M059J (cell line): Measurements from ENCODE around the gene SHROOM3. TPM values are rescaled to one million over a fixed set of nuclear protein-coding genes. Genes with fewer than 3 reads are reported as not detected.

ENCODE experiments used
- DNase-seq: peaks from one replicate; pipeline ENCODE4 v3.0.0-alpha.2; 2012; ENCODE audit warnings: low read depth
- total RNA-seq: library from RNA; depleted of rRNA; stranded (reverse); fragments of >200 nt; shearing (Covaris generic); gene quantifications from 2 replicates; pipeline ENCODE4 v1.2.3, GENCODE V29; 2014

The SHROOM3 gene
- total RNA-seq, 1 experiment from 2014 or later = 15.7 TPM

GRCh38 chr4:76623217-76624045, 188.4 kb downstream of the SHROOM3 start:
- peak; percentile 72 for DNase-seq

GRCh38 chr4:76624241-76624681, 189.2 kb downstream of the SHROOM3 start:
- peak; percentile 97 for DNase-seq

- DNase-seq = peak; percentile 27
Measured at GRCh38 chr4:76624931-76625715, 190.1 kb downstream of the SHROOM3 start.

GRCh38 chr4:76626686-76627465, 191.8 kb downstream of the SHROOM3 start:
- no peak for DNase-seq

GRCh38 chr4:76628251-76628650, 193.2 kb downstream of the SHROOM3 start:
- no peak for DNase-seq

GRCh38 chr4:76630741-76631140, 195.7 kb downstream of the SHROOM3 start:
- DNase-seq = no peak

GRCh38 chr4:76634220-76634619, 199.2 kb downstream of the SHROOM3 start:
- peak; percentile 74 for DNase-seq

GRCh38 chr4:76637712-76638361, 202.8 kb downstream of the SHROOM3 start:
- DNase-seq = peak; percentile 91

GRCh38 chr4:76639288-76639687, 204.3 kb downstream of the SHROOM3 start:
- DNase-seq = peak; percentile 86

GRCh38 chr4:76640353-76640910, 205.4 kb downstream of the SHROOM3 start:
- no peak for DNase-seq

- no peak for DNase-seq
Measured at GRCh38 chr4:76641351-76641750, 206.3 kb downstream of the SHROOM3 start.

GRCh38 chr4:76641758-76642157, 206.7 kb downstream of the SHROOM3 start:
- DNase-seq = no peak

GRCh38 chr4:76644831-76645485, 209.9 kb downstream of the SHROOM3 start:
- no peak for DNase-seq

- DNase-seq = no peak
Measured at GRCh38 chr4:76649086-76649485, 214.1 kb downstream of the SHROOM3 start.

- no peak for DNase-seq
Measured at GRCh38 chr4:76651616-76652015, 216.6 kb downstream of the SHROOM3 start.

- DNase-seq = no peak
Measured at GRCh38 chr4:76652389-76652788, 217.4 kb downstream of the SHROOM3 start.

- no peak for DNase-seq
Measured at GRCh38 chr4:76654084-76654483, 219.1 kb downstream of the SHROOM3 start.

GRCh38 chr4:76654791-76655190, 219.8 kb downstream of the SHROOM3 start:
- DNase-seq = no peak

GRCh38 chr4:76655566-76656479, 220.8 kb downstream of the SHROOM3 start:
- DNase-seq = no peak

GRCh38 chr4:76657443-76657842, 222.4 kb downstream of the SHROOM3 start:
- DNase-seq = peak; percentile 30
